ENCODE results near the gene PAF1. TPM values are rescaled to one million over a fixed set of nuclear protein-coding genes. Genes with fewer than 3 reads are reported as not detected.

The PAF1 gene
- total RNA-seq, 1 experiment from 2014 or later = 61.7 TPM

DNA sequence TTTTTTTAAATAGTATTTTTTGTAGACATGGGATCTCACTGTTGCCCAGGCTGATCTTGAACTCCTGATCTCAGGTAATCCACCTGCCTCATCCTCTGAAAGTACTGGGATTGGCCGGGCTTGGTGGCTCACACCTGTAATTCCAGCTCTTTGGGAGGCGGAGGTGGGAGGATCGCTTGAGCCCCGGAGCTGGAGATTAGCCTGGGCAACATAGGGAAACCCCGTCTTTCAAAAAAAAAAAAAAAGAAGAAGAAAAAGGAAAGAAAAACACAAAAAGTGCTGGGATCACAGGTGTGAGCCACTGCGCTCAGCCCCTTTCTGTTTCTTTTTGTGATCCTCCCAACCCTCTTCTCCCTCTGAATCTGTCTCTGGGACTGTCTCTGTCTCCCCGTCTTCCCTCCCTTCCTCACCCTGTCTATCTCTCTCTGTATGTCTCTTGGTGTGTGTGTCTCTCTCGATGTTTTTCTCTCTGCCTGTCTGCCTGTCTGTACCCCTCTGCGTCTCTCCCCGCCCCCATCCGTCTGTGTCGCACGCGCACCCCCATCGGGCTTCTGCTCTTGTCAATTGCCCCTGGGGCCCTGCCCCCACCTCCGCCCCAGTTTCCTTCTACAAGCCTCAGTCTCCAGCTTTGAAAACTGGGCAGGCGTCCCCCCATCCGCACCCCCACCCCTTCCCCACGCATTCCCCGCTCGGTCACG, 15.2 kb upstream of the PAF1 start:
- peak; percentile 47 for DNase-seq (ENCODE audit: low read depth)

DNA sequence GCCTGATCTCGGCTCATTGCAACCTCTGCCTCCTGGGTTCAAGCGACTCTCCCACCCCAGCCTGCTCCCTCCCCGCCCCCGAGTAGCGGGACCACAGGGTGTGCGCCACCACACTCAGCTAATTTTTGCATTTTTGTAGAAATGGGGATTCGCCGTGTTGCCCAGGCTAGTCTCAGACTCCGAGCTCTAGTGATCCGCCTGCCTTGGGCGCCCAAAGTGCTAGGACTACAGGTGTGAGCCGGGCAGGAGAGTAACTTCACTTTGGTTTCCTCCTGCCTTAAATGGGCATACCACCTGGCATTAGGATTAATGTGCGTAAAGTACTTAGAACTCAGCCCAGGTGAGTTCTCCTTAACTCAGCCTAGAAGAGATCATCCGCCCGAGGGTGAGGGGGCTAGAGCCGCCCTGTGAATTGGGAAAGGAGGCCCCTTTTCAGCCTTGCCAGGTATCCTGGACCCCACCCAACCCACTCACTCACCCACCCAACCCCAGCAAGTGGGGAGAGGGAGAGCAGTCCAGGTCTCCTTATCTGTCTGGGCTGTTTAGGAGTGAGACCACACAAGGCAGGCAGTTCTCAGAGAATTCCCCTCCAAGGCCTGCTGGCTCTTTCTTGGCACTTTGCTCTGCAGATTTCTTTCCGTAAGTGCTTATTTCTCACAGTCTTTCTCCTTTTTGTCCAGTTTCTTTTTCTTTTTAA, 14.5 kb upstream of the PAF1 start:
- DNase-seq (ENCODE audit: low read depth) = no peak

DNA sequence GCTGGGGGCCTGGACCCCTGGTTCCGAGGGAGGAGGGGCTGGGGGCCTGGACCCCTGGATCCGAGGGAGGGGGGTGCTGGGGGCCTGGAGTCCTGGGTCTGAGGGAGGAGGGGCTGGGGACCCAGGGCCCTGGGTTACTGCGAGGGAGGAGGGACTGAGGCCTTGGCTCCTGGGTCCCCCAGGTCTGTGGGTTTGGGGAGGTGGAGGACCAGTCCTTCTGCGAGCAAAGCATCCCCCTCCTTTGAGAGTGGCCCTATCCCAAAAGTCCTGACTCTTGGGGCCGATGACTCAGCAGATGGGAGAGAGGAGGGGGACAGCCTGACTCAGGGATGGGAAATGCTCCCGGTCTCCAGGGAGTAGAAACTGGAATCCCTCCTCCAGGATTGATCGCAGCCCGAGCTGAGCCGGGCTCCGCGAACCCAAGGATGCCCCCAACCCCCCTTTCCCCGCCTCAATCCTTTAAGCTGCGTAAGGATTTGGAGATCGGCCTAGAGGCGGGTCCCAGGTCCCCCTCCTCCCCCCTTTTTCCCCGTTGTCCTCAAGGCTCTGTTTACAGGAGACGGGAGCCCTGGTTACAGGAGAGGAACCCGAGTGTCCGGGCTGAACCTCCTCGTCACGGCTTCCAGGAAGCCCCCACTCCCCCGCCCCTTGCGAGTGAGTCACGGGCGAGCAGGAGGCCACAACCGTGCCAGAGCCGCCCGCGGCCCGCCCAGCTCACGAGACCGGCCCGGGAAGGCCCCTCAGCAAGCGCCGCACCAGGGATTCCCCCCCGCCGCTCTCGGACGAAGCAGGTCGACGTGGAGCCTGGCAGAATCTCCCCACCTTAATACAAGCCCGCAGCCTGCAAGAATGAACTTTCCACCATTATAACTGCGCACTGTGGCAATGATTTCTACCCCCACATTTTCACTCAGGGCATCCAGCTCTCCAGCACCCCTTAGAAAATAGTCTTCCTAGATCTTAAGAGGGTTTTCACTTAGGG, 12.7 kb upstream of the PAF1 start:
- peak; percentile 99 for DNase-seq (ENCODE audit: low read depth)

DNA sequence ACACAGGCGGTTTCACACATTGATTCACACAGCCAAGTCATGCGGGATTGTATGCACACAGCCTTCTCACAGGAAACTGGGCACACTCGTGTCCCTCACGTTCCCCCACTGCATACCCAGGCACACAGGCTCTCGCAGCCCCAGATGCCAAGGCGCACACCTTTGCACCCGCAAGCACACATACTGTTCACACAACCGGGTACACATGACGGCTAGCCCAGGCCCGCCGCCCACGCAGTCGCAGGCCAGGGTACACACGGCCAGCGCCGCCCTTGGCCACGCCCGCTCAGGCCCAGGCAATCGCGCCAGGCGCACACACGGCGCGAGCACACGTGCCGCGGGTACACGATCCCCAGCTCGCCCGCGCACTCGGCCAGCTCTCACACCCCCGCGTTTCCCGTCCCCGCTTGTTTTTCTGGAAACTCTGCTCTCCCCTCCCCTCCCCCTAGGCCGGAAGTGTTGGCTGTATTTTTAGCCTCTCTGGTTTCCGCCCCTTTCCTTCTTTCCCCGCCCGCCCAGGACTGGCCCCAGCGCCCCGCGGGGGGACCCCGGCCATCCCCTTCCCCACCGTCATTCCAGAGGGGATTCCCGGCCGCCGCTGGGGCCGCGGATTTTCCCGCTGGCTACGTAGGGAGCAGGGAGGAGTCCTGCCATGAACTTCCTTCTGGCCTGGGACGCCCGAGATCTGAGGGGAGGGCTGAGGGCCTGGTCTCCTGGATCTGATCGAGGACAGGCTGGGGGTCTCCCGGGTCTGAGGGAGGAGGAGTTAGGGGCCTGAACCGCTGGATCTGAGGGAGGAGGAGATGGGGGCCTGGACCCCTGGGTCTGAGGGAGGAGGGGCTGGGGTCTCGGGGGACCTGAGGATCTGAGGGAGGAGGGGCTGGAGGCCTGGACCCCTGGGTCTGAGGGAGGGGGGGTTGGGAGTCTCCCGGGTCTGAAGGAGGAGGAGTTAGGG, 11.7 kb upstream of the PAF1 start:
- DNase-seq (ENCODE audit: low read depth) = peak; percentile 87

DNA sequence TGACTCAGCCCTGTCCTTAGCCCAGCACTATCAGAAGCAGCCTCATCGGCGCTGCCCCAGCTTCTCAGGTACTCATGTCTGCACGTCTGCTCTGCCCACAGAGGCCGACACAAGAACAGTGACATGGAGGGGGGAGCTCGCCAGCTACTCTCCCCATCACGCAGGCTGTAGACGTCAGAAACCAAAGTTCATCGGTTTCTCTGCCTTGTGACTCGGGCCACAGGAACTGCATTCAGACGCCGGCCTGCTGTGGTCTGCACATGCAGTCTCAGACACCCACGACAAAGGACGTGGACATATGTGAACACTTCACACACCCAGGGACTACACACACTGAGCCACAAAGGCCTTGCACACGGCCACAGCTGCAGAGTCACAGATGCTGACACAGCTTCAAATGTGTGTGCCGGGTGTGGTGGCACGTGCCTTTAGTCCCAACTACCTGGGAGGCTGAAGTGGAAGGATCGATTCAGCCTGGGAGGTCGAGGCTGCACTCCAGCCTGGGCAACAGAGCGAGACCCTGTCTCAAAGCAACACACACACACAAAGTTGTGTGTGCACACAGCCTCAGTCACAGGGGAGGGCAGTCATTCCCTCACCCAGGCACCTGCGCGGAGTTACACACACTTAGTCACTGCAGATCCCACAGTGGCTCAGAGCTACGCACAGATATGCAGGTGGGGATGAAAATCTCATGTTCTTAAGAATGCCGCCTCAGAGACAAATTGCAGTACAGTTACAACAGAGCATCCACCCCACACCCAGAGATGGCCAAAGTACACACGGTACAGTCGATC, 10.8 kb upstream of the PAF1 start:
- peak; percentile 63 for DNase-seq (ENCODE audit: low read depth)

DNA sequence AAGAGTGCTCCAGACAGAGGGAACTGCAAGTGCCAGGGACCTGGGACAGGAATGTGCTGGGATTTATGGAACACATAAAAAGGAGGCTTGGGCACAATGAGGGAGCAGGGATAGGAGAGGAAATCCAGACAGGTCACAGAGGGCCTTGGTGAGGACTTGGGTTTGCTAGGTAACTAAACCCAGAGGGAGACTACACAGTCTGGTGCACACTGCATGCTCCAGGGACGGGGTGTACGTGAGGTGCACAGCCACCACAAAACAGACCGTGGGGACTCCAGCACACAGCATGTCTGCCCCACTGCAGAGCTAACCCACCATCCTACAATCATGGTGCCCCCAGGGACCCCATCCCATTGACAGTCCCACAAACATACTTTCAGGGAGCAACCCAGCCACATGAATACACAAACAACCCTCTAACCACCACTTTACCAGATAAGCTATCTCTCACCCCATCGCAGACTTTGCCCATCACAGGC, 10.2 kb upstream of the PAF1 start:
- no peak for DNase-seq (ENCODE audit: low read depth)

DNA sequence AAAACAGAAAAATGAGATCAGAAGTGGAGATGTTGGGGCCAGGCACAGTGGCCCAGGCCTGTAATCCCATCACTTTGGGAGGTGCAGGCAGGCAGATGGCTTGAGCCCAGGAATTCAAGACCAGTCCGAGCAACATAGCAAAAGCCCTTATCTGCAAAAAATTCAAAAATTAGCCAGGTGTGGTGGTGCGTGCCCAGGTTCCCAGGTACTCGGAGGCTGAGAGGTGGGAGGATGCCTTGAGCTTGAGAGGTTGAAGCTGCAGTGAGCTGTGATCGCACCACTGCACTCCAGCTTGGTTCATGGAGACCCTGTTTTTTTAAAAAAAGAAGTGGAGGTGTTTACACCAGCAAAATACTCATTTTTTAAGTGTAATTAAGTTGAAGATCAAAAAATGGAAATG, 9.2 kb upstream of the PAF1 start:
- no peak for DNase-seq (ENCODE audit: low read depth)

DNA sequence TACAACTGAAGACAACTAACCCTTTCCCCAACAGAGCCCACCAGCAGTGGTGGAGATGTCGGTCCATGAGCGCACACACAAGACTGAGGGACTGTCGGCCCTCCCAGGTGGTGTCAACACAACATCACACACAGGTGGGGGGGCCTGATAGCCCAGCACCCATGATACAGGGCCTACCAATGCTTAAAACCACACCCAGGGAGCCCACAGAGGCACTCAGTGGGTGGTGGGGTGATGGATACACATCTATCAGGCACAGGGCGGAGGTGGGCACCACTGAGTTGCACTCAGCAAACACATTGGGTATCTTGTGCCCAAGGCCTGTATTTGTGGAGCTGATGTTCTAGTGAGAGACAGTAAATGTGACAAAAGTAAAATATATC, 8.8 kb upstream of the PAF1 start:
- no peak for DNase-seq (ENCODE audit: low read depth)

DNA sequence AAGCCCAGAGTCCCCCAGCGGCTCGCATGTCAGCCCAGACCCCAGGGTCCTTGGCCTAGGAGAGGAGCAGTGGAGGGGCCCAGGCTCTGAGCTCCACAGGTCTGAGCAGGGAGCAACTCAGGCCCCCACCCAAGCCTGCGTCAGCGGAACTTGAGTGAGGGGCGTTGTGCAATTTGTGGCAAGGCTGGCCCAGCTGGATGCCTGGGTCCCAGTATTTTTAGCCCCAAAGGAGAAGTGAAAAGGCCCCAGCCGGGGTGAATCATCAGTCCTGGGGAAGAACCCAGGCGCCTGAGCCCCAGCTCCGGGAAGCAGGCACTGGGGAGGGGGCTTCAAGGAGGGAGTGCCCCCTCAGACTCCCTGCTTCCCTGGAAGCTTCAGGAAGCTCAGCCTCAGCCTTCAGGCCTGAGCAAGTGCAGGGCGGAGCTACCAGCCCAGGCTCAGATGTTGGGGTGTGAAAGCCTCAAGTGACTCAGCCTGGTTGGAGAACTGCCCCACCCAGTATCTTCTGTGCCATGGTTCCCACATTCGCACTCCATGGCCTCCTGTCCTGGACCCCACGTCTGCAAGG, 7.5 kb upstream of the PAF1 start:
- DNase-seq (ENCODE audit: low read depth) = peak; percentile 82

DNA sequence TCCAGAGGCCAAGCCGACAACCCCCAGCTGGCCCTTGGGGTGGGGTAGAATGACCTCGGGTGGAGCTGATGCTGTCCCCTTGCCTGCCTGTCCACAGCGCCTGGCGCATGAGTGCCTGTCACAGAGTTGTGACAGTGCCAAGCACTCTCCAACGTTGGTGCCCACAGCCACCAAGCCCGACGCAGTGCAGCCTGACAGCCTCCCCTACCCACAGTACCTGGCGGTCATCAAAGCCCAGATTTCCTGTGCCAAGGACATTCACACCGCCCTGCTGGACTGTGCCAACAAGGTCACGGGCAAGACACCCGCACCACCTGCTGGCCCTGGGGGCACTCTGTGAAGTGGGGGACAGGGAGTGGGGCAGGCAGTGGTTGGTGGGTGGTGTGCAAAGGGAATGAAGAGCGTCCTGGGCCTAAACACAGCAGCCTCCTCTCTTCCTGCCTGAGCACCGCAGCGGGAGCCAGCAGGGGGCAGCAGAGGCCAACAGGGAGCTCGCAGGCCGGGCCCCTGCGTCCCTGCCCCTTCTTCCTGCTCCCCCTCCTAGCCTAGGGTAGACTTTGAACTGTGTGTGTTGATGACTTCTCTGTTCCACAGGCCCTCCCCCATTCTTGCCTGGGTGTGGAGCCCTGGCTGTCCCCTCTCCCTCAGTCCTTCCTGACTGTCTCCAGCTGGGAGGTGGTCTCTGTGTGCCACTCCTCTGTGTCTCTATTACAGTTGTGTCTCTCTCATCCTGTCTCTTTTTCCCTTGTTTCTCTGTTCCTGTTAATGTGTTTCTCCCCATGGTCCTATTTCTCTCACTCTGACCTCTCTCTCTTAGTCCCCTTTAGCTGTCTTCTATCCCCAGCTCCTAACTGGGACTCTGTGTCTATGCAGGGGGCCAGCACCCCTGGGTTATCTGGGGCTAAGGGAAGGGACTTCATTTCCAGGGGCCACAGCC, 6.7 kb upstream of the PAF1 start:
- peak; percentile 78 for DNase-seq (ENCODE audit: low read depth)

DNA sequence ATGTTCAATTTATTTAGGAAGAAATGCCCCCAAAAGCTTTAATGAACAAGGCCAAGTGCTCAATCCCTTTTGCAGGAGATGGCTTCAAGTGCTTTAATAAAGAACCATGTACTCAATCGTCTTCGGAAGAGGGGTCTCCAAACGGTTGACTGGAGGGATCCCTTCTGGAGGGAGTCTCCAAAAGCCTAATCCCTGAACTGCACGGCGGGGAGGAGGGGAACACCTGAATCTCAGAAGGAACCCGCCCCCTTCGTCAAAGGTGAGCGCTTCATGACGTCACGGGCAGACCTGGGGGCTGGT, 505 bp downstream of the PAF1 start:
- no peak for DNase-seq (ENCODE audit: low read depth)

DNA sequence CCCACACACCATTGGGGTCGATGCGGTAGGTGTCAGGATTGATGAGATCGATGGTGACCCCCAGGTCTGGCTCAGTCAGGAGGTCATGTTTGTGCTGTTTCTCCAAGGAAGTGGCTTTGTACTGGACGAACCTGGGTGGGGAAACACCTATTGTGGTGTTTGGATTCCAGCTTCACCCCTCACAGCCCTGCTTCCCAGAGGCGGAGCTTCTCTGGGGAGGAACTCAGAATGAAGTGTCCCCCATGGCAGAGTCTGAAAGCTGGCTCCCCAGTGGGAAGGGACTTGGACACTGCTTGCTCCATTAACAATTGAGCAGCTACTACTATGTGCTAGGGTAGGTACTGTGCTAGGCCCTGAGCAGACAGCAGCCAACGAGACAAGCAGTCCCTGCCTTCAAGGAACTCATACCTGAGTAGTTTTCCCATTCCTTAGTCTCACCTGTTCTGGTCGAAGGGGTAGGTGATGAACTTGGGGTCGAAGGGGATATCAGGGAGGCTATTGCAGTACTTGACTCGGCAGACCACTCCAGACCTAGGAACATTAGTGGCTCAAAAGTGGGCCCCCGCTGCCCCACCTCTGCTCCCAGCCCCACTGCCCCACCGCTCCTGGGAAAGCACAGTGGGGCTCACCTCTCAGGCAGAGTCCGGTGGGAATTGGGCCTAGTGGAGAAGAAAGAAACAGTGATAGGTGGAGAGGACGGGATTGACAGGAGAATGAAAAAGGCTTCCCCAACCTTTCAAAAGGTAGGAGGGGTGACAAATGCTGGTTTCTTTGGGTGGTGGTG, 1.1 kb downstream of the PAF1 start:
- no peak for DNase-seq (ENCODE audit: low read depth)

DNA sequence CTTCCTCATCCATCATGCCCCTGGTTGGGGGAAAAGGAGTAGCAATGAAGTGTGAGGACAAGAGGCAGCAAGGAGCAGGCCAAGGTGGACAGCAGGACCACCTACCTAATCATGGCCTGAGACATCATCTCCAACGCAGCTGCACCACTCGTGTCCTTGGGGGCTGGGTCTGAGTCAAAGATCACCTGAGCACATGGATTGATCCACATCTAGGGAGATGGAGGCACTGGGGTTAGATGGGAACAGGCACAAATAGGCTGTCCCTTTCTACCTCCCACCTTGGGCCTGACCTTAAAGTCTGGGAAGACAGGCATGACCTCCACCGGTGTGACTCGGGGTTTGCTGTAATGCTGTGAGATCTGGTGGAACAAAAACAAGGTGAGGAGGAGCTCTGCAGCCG, 2.2 kb downstream of the PAF1 start:
- no peak for DNase-seq (ENCODE audit: low read depth)

DNA sequence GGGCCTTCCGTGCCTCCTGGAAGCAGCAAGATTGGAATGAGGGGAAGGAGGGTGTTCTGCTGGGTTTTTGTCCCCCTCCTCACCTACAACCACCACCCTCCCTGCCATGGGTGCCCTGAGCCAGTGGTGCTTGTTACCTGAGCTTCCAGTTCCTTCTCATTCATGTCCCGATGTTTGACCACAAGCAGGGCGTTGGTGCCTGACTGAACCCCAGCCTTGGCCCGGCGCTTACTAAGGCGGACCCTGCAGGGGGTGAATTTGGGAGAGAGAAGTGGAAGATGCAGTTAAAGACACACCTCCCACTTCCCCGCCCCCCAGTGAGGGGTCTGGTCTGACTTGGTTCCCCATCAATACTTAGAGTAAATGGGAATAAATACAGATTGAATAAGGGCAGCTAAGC, 4.3 kb downstream of the PAF1 start:
- DNase-seq (ENCODE audit: low read depth) = no peak

DNA sequence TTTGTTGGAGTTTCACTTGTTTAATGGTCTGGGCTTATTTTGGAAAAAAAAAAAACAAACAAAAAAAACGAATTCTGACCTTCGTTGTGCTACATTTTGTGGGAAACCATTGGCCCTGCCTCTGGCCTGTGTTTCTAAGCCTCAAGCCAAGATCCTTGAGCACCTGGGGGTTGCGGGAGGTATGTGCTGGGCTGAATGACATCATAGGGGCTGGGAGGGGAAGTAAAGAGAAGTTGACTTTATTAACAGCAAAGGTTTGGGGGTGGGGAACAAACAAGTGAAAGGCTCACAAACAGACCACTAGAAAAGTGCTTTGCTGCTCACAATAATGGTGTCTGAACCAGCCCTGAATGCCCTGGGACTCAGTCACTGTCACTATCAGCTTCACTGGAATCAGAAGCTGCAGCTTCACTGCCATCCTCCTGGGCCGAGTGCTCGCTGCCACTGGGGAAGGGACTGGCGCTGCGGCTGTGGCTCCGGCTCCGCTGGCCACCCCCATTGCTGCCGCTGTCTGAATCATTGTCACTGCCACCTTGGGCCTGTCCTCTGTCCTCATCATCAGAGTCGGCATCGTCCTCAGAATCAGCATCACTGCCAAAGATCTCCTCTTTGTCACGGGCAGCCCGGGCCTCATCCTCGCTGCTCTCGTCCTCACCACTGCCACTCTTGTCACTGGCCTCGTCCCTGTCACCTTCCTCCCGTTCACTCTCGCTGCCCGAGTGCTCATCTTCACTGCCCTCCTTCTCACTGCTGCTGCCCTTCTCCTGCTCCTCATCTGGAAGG, 5.1 kb downstream of the PAF1 start:
- no peak for DNase-seq (ENCODE audit: low read depth)

DNA sequence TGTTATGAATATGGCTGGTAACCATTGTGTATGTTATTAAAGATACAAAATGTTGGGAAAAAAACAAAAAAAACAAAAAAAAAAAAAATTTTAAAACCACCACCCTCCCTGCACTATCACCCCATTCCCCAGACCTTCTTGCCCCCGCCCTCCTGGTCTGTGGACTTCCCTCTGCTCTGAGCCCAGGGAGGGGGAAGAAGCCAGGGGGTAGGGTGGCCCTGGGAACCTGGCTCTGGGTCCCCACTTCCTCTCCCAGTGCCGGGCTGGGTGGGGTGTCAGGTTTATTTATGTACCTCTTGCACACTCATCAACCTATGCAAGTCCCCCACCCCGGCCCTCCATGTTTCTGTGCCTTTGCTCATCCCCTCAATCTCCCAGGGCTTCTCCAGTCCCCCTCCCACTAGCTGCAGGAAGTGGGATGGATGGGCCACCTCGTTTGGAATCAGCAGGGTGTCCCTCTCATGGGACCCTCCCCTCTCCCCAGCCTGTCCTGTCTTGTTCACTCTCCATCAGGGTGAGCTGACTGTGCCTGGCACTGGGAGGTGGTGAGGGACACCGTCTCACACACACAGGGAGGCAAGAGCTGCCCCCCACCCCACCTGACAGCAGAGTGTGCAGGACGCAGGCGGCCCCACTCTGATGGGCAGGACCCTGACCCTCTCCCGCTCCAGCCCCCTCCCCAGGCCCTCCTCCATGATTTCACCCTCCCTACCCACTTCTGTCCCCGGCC, 5.9 kb downstream of the PAF1 start:
- DNase-seq (ENCODE audit: low read depth) = no peak

All from LHCN-M2 (cell line).